ENCODE measurements around the gene ADAMTSL1.

DNA sequence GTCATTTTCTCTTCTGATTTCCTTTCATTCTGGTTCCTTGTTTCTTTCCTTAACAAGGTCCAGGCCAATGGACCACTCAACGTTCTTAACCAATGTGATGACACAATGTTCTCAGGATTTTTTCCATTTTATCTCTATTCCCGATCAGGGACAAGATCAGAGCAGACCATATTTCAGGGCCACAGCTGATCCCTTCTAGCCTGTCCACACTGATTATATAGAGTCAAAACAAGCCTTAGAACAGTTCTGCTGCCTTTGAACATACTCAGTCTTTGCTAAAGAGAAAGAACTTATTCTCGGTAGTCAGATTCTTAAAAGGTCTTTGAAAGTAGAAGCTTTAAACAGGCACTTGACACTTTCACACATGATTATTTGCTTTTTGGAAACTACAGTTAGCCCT is 188.4 kb downstream of the ADAMTSL1 start:
- TF ChIP-seq EZH2phosphoT487 (IDR thresholded peaks at IDR 0.05; ENCODE audit: borderline replicate concordance) (no peak), SIN3A (IDR thresholded peaks at IDR 0.05; ENCODE audit: low read depth) (no peak), EZH2 (IDR thresholded peaks at IDR 0.05) (no peak), POLR2A (IDR thresholded peaks at IDR 0.05; ENCODE audit: borderline replicate concordance, extremely low read depth, insufficient read depth, insufficient read length) (no peak)
- TF ChIP-seq, protein P1, sequence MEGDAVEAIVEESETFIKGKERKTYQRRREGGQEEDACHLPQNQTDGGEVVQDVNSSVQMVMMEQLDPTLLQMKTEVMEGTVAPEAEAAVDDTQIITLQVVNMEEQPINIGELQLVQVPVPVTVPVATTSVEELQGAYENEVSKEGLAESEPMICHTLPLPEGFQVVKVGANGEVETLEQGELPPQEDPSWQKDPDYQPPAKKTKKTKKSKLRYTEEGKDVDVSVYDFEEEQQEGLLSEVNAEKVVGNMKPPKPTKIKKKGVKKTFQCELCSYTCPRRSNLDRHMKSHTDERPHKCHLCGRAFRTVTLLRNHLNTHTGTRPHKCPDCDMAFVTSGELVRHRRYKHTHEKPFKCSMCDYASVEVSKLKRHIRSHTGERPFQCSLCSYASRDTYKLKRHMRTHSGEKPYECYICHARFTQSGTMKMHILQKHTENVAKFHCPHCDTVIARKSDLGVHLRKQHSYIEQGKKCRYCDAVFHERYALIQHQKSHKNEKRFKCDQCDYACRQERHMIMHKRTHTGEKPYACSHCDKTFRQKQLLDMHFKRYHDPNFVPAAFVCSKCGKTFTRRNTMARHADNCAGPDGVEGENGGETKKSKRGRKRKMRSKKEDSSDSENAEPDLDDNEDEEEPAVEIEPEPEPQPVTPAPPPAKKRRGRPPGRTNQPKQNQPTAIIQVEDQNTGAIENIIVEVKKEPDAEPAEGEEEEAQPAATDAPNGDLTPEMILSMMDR (IDR thresholded peaks at IDR 0.05 in 2 of 3, conservative IDR thresholded peaks at IDR 0.05 in 1 of 3; ENCODE audit: borderline replicate concordance in 1 of 3, insufficient read depth in 1 of 3, low read depth in 2 of 3, low read length in 2 of 3) = no peak
- TF ChIP-seq, protein P2, sequence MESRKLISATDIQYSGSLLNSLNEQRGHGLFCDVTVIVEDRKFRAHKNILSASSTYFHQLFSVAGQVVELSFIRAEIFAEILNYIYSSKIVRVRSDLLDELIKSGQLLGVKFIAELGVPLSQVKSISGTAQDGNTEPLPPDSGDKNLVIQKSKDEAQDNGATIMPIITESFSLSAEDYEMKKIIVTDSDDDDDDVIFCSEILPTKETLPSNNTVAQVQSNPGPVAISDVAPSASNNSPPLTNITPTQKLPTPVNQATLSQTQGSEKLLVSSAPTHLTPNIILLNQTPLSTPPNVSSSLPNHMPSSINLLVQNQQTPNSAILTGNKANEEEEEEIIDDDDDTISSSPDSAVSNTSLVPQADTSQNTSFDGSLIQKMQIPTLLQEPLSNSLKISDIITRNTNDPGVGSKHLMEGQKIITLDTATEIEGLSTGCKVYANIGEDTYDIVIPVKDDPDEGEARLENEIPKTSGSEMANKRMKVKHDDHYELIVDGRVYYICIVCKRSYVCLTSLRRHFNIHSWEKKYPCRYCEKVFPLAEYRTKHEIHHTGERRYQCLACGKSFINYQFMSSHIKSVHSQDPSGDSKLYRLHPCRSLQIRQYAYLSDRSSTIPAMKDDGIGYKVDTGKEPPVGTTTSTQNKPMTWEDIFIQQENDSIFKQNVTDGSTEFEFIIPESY (IDR thresholded peaks at IDR 0.05; ENCODE audit: extremely low read depth, insufficient replicate concordance, low read length) = no peak
